ENCODE measurements around the gene TALDO1.
A peak's percentile ranks its signal among the peaks of the same experiment; 100 is the strongest.

TALDO1 gene

GRCh38 chr11:769887-770641, 22.8 kb downstream of the TALDO1 start:
- DNase-seq (ENCODE audit: low read depth in 3 of 3): no peak

- DNase-seq (ENCODE audit: low read depth in 3 of 3): no peak
Measured at GRCh38 chr11:770642-771616, 23.7 kb downstream of the TALDO1 start.

- no peak for DNase-seq (ENCODE audit: low read depth in 3 of 3)
Measured at GRCh38 chr11:771617-772204, 24.4 kb downstream of the TALDO1 start.

- no peak for DNase-seq (ENCODE audit: low read depth in 3 of 3)
Measured at GRCh38 chr11:772429-773390, 25.4 kb downstream of the TALDO1 start.

- DNase-seq (ENCODE audit: low read depth in 3 of 3): no peak
Measured at GRCh38 chr11:773425-773824, 26.2 kb downstream of the TALDO1 start.

- DNase-seq (ENCODE audit: low read depth in 3 of 3): no peak
Measured at GRCh38 chr11:773830-774229, 26.6 kb downstream of the TALDO1 start.

GRCh38 chr11:774873-775592, 27.8 kb downstream of the TALDO1 start:
- DNase-seq (ENCODE audit: low read depth in 3 of 3): no peak

GRCh38 chr11:776263-776560, 28.9 kb downstream of the TALDO1 start:
- DNase-seq (ENCODE audit: low read depth in 3 of 3): no peak

GRCh38 chr11:776561-777287, 29.5 kb downstream of the TALDO1 start:
- DNase-seq (ENCODE audit: low read depth in 3 of 3): no peak

- peak; percentile 87 to 94 (median 93) for DNase-seq (ENCODE audit: low read depth in 3 of 3)
Measured at GRCh38 chr11:777288-778255, 30.3 kb downstream of the TALDO1 start, which contains the start of gene GATD1. TSS of gene GATD1 (minus strand) at chr11:777487. CDS start at chr11:777462, 25 bp downstream.

- no peak for DNase-seq (ENCODE audit: low read depth in 3 of 3)
Measured at GRCh38 chr11:778976-779954, 32.0 kb downstream of the TALDO1 start.

- DNase-seq (ENCODE audit: low read depth in 3 of 3): no peak
Measured at GRCh38 chr11:779955-780532, 32.8 kb downstream of the TALDO1 start.

- DNase-seq (ENCODE audit: low read depth in 3 of 3): no peak
Measured at GRCh38 chr11:782264-783174, 35.3 kb downstream of the TALDO1 start.

- no peak for DNase-seq (ENCODE audit: low read depth in 3 of 3)
Measured at GRCh38 chr11:783581-784015, 36.3 kb downstream of the TALDO1 start.

- DNase-seq (ENCODE audit: low read depth in 3 of 3): no peak
Measured at GRCh38 chr11:786235-787083, 39.2 kb downstream of the TALDO1 start.

Measured in stimulated activated CD4-positive, alpha-beta T cell treated with anti-CD3 and anti-CD28 coated beads, TNF-alpha, amount 100 ng/mL, for 24 hours (primary cell).